ENCODE measurements around the gene NCKAP5. TPM values are rescaled to one million over a fixed set of nuclear protein-coding genes. Genes with fewer than 3 reads are reported as not detected.

Gene NCKAP5
- total RNA-seq, 4 donors from 2014 or later = 0.55 to 6.6 (median 3.3) TPM; not detected in 1

- H3K27me3 ChIP-seq = no peaks in the 10 kb centered on the region
- no peak overlapping the region for H3K4me3 ChIP-seq
- H3K9me3 ChIP-seq = peaks cover 0 to 5% of the 10 kb centered on the region in 2 donors
- TF ChIP-seq, protein P1, sequence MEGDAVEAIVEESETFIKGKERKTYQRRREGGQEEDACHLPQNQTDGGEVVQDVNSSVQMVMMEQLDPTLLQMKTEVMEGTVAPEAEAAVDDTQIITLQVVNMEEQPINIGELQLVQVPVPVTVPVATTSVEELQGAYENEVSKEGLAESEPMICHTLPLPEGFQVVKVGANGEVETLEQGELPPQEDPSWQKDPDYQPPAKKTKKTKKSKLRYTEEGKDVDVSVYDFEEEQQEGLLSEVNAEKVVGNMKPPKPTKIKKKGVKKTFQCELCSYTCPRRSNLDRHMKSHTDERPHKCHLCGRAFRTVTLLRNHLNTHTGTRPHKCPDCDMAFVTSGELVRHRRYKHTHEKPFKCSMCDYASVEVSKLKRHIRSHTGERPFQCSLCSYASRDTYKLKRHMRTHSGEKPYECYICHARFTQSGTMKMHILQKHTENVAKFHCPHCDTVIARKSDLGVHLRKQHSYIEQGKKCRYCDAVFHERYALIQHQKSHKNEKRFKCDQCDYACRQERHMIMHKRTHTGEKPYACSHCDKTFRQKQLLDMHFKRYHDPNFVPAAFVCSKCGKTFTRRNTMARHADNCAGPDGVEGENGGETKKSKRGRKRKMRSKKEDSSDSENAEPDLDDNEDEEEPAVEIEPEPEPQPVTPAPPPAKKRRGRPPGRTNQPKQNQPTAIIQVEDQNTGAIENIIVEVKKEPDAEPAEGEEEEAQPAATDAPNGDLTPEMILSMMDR (IDR thresholded peaks at IDR 0.05) = no peak
- TF ChIP-seq POLR2A (IDR thresholded peaks at IDR 0.05) = no peak
- no peak overlapping the region for H3K27ac ChIP-seq
- intact Hi-C loops (cut with DNase I; ENCODE audit: low total_unique reads) = no loop called here
- H3K36me3 ChIP-seq = no peaks in the 10 kb centered on the region
- no peak for DNase-seq
- H3K4me1 ChIP-seq = no peaks in the 10 kb centered on the region
Measured at GRCh38 chr2:132881546-132881945, 686.7 kb downstream of the NCKAP5 start.

DNA sequence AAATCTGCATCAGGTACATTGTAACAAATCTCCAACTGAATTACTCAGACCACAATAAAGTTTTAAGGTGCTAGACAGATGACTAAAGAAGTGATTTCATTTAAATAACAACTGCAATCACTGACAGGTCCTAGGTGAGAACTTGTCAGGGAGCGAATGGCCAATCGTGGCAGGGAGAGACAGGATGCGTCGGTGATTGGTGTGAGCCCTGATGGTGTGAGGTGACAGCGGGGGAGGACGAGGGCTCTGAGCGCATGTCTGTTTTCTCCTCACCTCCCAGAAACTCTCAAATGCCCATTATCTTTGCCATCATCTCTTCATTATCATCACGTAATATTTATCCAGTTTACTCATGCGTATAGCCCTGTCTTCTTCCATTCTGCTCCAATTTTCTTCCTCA lies 690.3 kb downstream of the NCKAP5 start:
- H3K4me3 ChIP-seq = no peak overlapping the region
- H3K4me1 ChIP-seq = no peaks in the 10 kb centered on the region
- intact Hi-C loops (cut with DNase I; ENCODE audit: low total_unique reads) = no loop called here
- H3K27ac ChIP-seq = no peak overlapping the region
- no peaks in the 10 kb centered on the region for H3K27me3 ChIP-seq
- H3K9me3 ChIP-seq = no peaks in the 10 kb centered on the region
- no peak for DNase-seq
- TF ChIP-seq, protein P1 (IDR thresholded peaks at IDR 0.05) = no peak
- no peak for TF ChIP-seq POLR2A (IDR thresholded peaks at IDR 0.05)
- no peaks in the 10 kb centered on the region for H3K36me3 ChIP-seq

GRCh38 chr2:132876745-132877391 lies 691.4 kb downstream of the NCKAP5 start:
- Histone ChIP-seq H3K27ac (no peak overlapping the region), H3K27me3 (no peaks in the 10 kb centered on the region), H3K4me3 (no peak overlapping the region), H3K4me1 (no peaks in the 10 kb centered on the region), H3K9me3 (no peaks in the 10 kb centered on the region), H3K36me3 (no peaks in the 10 kb centered on the region)
- DNase-seq = no peak
- intact Hi-C loops (cut with DNase I; ENCODE audit: low total_unique reads) = no loop called here
- TF ChIP-seq POLR2A (IDR thresholded peaks at IDR 0.05) = no peak
- TF ChIP-seq, protein P1 (IDR thresholded peaks at IDR 0.05) = no peak

GRCh38 chr2:132875193-132875592 lies 693.1 kb downstream of the NCKAP5 start:
- H3K9me3 ChIP-seq = no peaks in the 10 kb centered on the region
- intact Hi-C loops (cut with DNase I; ENCODE audit: low total_unique reads) = no loop called here
- TF ChIP-seq, protein P1 (IDR thresholded peaks at IDR 0.05) = no peak
- TF ChIP-seq POLR2A (IDR thresholded peaks at IDR 0.05) = no peak
- H3K27ac ChIP-seq = no peak overlapping the region
- no peak for DNase-seq
- no peaks in the 10 kb centered on the region for H3K27me3 ChIP-seq
- no peaks in the 10 kb centered on the region for H3K4me1 ChIP-seq
- H3K36me3 ChIP-seq = no peaks in the 10 kb centered on the region
- no peak overlapping the region for H3K4me3 ChIP-seq

- Histone ChIP-seq H3K4me1 (no peaks in the 10 kb centered on the region), H3K4me3 (no peak overlapping the region), H3K9me3 (no peaks in the 10 kb centered on the region), H3K27ac (no peak overlapping the region), H3K36me3 (no peaks in the 10 kb centered on the region), H3K27me3 (no peaks in the 10 kb centered on the region)
- TF ChIP-seq, protein P1 (IDR thresholded peaks at IDR 0.05) = no peak
- TF ChIP-seq POLR2A (IDR thresholded peaks at IDR 0.05) = no peak
- intact Hi-C loops (cut with DNase I; ENCODE audit: low total_unique reads) = no loop called here
- no peak for DNase-seq
Measured at GRCh38 chr2:132873738-132874137, 694.5 kb downstream of the NCKAP5 start.
